OCI-LY1 (cell line): ENCODE results near the gene RPL23.

Source experiments
- H2AFZ ChIP-seq: fragments of 200-600 bp; sonication (generic), shearing (Covaris generic); 2 replicates; pipeline ENCODE4 v1.6.0; 2014; ENCODE audit warnings: antibody characterized with exemption, mild to moderate bottlenecking, low read length
- H3F3A ChIP-seq: fragments of 200-600 bp; sonication (generic), shearing (Covaris generic); 2 replicates; pipeline ENCODE4 v1.6.0; 2014; ENCODE audit warnings: mild to moderate bottlenecking, antibody characterized with exemption, low read length, moderate library complexity; ENCODE audit not compliant: insufficient read depth
- H3K27ac ChIP-seq: fragments of 200-600 bp; sonication (generic); 2 replicates; pipeline ENCODE4 v1.5.1; 2014; ENCODE audit warnings: low read length, mixed run types, mild to moderate bottlenecking, low read depth; ENCODE audit not compliant: poor library complexity, severe bottlenecking
- H3K27me3 ChIP-seq: fragments of 200-600 bp; sonication (generic); 2 replicates; pipeline ENCODE4 v1.6.0; 2014; ENCODE audit warnings: antibody characterized with exemption, mild to moderate bottlenecking, low read length, moderate library complexity; ENCODE audit not compliant: insufficient read depth
- H3K36me3 ChIP-seq: fragments of 200-600 bp; sonication (generic); 2 replicates; pipeline ENCODE4 v1.6.1; 2014; ENCODE audit warnings: mild to moderate bottlenecking, antibody characterized with exemption, low read length, moderate library complexity, mixed read lengths; ENCODE audit not compliant: insufficient read depth
- H3K4me1 ChIP-seq: fragments of 200-600 bp; sonication (generic); 2 replicates; pipeline ENCODE4 v1.5.1; 2014; ENCODE audit warnings: mild to moderate bottlenecking, low read length, moderate library complexity; ENCODE audit not compliant: insufficient read depth, severe bottlenecking
- H3K4me2 ChIP-seq: fragments of 200-600 bp; sonication (generic), shearing (Covaris generic); 2 replicates; pipeline ENCODE4 v1.6.1; 2014; ENCODE audit warnings: low read length
- H3K4me3 ChIP-seq: fragments of 200-600 bp; sonication (generic); 2 replicates; pipeline ENCODE4 v1.5.1; 2014; ENCODE audit warnings: low read length, low read depth, mild to moderate bottlenecking, mixed read lengths; ENCODE audit not compliant: poor library complexity, severe bottlenecking
- H3K79me2 ChIP-seq: fragments of 200-600 bp; shearing (Covaris generic); 2 replicates; pipeline ENCODE4 v1.6.1; 2016; ENCODE audit warnings: mixed run types, low read length, mixed read lengths; ENCODE audit not compliant: insufficient read depth
- H3K9ac ChIP-seq: fragments of 200-600 bp; sonication (generic), shearing (Covaris generic); 2 replicates; pipeline ENCODE4 v1.6.1; 2014; ENCODE audit warnings: mild to moderate bottlenecking, low read length, mixed read lengths
- H3K9me2 ChIP-seq: fragments of 200-600 bp; sonication (generic), shearing (Covaris generic); 2 replicates; pipeline ENCODE4 v1.6.1; 2014; ENCODE audit warnings: low read depth, mild to moderate bottlenecking, low read length, mixed read lengths
- H3K9me3 ChIP-seq: fragments of 200-600 bp; shearing (Covaris generic); 2 replicates; pipeline ENCODE4 v1.6.1; 2014; ENCODE audit warnings: low read length, mixed read lengths
- H4K20me1 ChIP-seq: fragments of 200-600 bp; sonication (generic), shearing (Covaris generic); 2 replicates; pipeline ENCODE4 v1.6.0; 2016; ENCODE audit warnings: mild to moderate bottlenecking, low read length; ENCODE audit not compliant: insufficient read depth
- EZH2 ChIP-seq: fragments of 200-600 bp; sonication (generic), shearing (Covaris generic); IDR thresholded peaks from 2 replicates; pipeline ENCODE4 v1.8.0; 2017; ENCODE audit warnings: borderline replicate concordance, mixed run types, mild to moderate bottlenecking, antibody characterized with exemption, low read length, moderate library complexity, mixed read lengths
- TF ChIP-seq, protein P1 (sequence below): fragments of 200-600 bp; sonication (generic), shearing (Covaris generic); IDR thresholded peaks from 2 replicates; pipeline ENCODE4 v1.5.1; 2017; ENCODE audit warnings: mild to moderate bottlenecking, antibody characterized with exemption, low read length, moderate library complexity, mixed read lengths

Gene RPL23

DNA sequence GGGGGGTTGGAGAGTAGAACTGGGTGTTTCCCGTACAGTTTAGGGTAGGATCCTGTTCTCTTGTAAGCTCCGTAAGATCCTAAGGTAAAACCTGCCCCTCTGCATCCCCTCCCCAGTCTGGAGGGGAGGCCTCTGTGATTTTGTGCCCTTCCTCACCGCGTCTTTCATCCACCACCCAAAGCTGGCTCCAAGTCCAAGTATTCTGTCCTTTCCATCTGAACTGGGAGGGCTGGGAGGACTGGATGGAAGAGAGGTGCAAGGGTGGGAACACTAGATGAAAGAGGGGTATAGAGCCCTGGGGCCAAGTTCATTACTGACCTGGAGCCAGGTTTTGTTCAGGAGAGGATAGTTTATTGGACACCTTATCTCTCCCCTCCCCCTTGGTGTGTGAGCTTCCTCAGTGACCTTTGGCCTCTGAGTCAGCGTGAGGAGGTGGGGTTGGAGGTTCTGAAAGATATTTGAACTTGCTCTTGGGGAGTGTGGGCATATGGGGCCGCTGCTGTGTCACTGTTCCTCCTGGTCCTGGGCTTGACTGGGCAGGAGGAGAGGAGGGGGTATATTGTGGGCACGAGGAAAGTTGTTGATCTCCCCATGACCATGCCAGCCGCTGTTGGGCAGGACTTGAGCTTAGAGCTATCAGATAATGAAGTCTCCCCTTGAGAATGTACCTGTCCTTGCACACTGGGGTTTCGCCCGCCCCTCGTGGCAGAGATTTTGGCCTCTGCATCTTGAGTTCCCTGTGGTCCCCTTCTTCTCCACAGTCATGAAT is 17.9 kb upstream of the RPL23 start:
- Histone ChIP-seq H3K4me3 (peak overlapping the region; percentile 93), H4K20me1 (no peaks in the 10 kb centered on the region), H3K27me3 (no peaks in the 10 kb centered on the region), H3K9me3 (no peaks in the 10 kb centered on the region), H3K36me3 (peaks cover 4% of the 10 kb centered on the region; the same call in 1 of the 2 replicates), H3F3A (peaks cover 5% of the 10 kb centered on the region; the same call in 1 of the 2 replicates), H3K9ac (peak overlapping the region; percentile 91), H2AFZ (no peak overlapping the region), H3K4me2 (peak overlapping the region; percentile 90), H3K4me1 (peaks cover 65% of the 10 kb centered on the region), H3K27ac (peak overlapping the region; percentile 87), H3K79me2 (peaks cover 45% of the 10 kb centered on the region), H3K9me2 (no peaks in the 10 kb centered on the region)
- no peak for TF ChIP-seq EZH2
- TF ChIP-seq, protein P1, sequence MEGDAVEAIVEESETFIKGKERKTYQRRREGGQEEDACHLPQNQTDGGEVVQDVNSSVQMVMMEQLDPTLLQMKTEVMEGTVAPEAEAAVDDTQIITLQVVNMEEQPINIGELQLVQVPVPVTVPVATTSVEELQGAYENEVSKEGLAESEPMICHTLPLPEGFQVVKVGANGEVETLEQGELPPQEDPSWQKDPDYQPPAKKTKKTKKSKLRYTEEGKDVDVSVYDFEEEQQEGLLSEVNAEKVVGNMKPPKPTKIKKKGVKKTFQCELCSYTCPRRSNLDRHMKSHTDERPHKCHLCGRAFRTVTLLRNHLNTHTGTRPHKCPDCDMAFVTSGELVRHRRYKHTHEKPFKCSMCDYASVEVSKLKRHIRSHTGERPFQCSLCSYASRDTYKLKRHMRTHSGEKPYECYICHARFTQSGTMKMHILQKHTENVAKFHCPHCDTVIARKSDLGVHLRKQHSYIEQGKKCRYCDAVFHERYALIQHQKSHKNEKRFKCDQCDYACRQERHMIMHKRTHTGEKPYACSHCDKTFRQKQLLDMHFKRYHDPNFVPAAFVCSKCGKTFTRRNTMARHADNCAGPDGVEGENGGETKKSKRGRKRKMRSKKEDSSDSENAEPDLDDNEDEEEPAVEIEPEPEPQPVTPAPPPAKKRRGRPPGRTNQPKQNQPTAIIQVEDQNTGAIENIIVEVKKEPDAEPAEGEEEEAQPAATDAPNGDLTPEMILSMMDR, result peak; percentile 19; the same call in 1 of the 2 replicates

DNA sequence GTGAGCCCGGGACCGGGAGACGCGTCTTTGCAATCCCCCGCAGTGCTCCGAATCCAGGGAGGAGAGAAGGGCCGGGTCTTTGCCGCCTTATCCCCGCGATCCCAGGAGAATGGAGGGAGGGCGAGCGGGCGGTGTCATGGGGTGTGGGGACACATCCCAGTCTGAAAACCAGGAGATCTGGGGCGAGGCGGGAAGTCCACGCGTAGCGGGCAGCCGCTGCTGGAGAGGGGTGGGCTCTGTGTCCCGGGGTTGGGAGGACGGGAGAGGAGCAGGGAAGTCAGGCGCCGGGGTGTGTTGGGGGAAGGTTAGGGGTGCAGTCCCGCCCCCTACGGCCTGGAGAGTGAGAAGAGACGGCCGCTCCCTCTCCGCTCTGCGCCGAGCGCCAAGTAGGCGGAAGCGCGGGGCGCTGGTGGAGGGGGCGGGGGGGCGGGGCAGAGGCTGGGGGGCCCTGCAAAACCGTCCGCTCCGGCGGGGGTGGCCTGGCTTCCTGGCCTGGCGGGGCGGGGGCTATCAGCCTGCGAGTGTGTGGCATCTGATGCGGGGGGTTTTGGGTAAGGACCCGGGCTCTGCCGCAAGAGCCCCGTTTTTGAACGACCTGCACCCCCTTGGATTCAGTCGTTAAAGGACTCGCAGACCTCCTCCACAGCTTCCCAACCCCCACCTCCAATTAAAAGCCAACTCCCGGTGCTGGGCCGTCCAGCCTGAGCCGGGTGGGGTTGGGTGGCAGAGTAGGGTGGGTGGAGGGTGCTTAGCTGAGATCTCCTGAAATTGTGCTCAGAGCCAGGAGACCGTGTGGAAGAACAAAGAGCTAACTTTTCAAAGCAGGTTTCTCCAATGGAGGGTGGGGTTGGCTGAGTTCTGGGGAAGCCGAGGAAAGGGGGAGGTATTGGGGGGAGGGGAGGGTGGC is 17.0 kb upstream of the RPL23 start:
- Histone ChIP-seq H3K4me1 (peaks cover 61% of the 10 kb centered on the region), H3K4me3 (peak overlapping the region; percentile 93), H4K20me1 (no peaks in the 10 kb centered on the region), H2AFZ (no peak overlapping the region), H3K4me2 (peak overlapping the region; percentile 90), H3K36me3 (peaks cover 4% of the 10 kb centered on the region; the same call in 1 of the 2 replicates), H3K9ac (peak overlapping the region; percentile 91), H3K79me2 (peaks cover 40% of the 10 kb centered on the region), H3F3A (peaks cover 5% of the 10 kb centered on the region; the same call in 1 of the 2 replicates), H3K9me2 (no peaks in the 10 kb centered on the region), H3K9me3 (no peaks in the 10 kb centered on the region), H3K27ac (peak overlapping the region; percentile 87), H3K27me3 (no peaks in the 10 kb centered on the region)
- TF ChIP-seq EZH2, result no peak
- TF ChIP-seq, protein P1, result no peak

DNA sequence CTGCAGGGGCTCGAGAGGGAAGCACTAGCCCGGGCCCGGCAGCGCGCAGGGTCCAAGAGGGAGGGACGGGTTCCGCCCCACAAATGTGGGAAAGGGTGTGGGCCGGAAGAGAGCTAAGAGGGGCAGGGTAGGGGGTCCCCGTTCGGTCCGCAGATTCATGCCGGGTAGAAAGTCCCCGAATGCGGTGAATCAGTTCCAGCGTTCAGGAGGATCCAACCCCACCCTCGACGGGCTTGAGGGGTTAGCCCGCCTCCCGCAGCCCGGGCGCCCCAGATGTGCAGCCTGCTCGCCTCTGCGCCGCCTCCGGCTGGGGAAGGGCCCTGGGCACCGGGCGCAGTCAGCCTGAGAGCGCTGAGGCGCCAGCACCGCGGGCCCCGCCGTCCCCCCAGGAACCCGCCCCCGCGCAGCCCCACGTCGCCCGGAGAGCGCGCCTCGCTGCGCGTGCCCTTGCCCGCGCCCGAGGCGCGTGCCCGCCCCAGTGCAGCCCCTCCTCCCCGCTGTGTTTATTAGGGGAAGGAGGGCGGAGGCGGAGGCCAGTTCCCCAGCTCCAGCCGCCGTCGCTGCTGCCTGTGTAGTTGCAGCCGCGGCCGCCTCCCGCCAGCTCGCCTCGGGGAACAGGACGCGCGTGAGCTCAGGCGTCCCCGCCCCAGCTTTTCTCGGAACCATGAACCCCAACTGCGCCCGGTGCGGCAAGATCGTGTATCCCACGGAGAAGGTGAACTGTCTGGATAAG is 16.2 kb upstream of the RPL23 start, which contains the start of gene LASP1:
Gene LASP1 (plus strand): TSS at position 533 of the 733 bp plus-strand sequence. CDS start 132 bp downstream, at position 665.
- Histone ChIP-seq H3K9me2 (no peaks in the 10 kb centered on the region), H4K20me1 (no peaks in the 10 kb centered on the region), H3K4me3 (peak within 1 kb of the TSS; percentile 93), H3K4me1 (peaks cover 53% of the 10 kb centered on the region), H3K79me2 (peaks cover 37% of the 10 kb centered on the region), H3K9ac (peak within 1 kb of the TSS; percentile 91), H2AFZ (no peak within 1 kb of the TSS), H3K27ac (peak within 1 kb of the TSS; percentile 95), H3K36me3 (peaks cover 4% of the 10 kb centered on the region; the same call in 1 of the 2 replicates), H3K4me2 (peak within 1 kb of the TSS; percentile 90), H3K9me3 (no peaks in the 10 kb centered on the region), H3F3A (peaks cover 5% of the 10 kb centered on the region; the same call in 1 of the 2 replicates), H3K27me3 (no peaks in the 10 kb centered on the region)
- TF ChIP-seq, protein P1, result no peak
- no peak for TF ChIP-seq EZH2
